ENCODE measurements around the gene BTC.

BTC gene, protein sequence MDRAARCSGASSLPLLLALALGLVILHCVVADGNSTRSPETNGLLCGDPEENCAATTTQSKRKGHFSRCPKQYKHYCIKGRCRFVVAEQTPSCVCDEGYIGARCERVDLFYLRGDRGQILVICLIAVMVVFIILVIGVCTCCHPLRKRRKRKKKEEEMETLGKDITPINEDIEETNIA

DNA sequence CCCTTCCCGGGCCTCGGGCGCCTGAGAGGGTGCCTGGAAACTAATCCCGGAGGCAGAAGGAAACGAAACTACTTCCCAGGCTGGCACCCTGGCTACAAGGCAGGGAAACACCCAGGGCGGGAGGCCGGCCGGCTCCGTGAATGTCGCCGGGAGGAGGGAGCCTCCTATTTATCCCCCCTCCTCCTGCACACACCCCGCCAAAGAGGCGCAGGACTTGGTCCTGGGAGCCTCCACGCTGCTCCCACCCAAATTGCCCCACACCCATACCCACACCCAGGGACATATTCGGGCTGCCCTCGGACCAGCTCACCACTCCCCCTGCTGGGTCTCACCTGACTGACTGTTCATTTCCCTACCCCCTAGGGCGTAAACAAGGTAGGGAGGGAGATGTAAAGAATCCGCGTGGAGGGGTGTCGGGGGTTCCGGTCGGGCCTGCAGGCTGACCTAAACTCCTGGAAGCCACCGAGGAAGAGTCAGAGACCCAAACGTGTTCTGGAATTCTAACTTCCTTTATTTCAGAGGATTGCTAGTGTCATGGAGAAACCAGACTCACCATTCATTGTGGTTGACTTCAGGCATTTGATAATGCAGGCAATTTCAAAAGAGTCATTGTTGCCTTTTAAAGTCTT, at the start of gene BTC:
TSS of gene BTC (minus strand) at position 142 of the 629 bp plus-strand sequence. CDS start 198 bp downstream, outside the sequence.
- TF ChIP-seq NFIC (IDR thresholded peaks at IDR 0.05) = no peak
- TF ChIP-seq, protein P1, sequence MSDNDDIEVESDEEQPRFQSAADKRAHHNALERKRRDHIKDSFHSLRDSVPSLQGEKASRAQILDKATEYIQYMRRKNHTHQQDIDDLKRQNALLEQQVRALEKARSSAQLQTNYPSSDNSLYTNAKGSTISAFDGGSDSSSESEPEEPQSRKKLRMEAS (IDR thresholded peaks at IDR 0.05) = 0 out of 2 replicates have a peak, but pooled peaks have one; percentile 23
- TF ChIP-seq EP300 (IDR thresholded peaks at IDR 0.05; ENCODE audit: borderline replicate concordance) = no peak
- TF ChIP-seq TCF12 (IDR thresholded peaks at IDR 0.05; ENCODE audit: low read depth) = no peak
- TF ChIP-seq FOXM1 (IDR thresholded peaks at IDR 0.05; ENCODE audit: borderline replicate concordance, low read depth) = no peak
- TF ChIP-seq RAD21 (IDR thresholded peaks at IDR 0.05; ENCODE audit: low read depth) = peak; percentile 36; the same call in 1 of the 2 replicates
- no peak for TF ChIP-seq TAF1 (IDR thresholded peaks at IDR 0.05; ENCODE audit: low read depth)
- TF ChIP-seq EGR1 (IDR thresholded peaks at IDR 0.05) = no peak
- TF ChIP-seq, protein P2, sequence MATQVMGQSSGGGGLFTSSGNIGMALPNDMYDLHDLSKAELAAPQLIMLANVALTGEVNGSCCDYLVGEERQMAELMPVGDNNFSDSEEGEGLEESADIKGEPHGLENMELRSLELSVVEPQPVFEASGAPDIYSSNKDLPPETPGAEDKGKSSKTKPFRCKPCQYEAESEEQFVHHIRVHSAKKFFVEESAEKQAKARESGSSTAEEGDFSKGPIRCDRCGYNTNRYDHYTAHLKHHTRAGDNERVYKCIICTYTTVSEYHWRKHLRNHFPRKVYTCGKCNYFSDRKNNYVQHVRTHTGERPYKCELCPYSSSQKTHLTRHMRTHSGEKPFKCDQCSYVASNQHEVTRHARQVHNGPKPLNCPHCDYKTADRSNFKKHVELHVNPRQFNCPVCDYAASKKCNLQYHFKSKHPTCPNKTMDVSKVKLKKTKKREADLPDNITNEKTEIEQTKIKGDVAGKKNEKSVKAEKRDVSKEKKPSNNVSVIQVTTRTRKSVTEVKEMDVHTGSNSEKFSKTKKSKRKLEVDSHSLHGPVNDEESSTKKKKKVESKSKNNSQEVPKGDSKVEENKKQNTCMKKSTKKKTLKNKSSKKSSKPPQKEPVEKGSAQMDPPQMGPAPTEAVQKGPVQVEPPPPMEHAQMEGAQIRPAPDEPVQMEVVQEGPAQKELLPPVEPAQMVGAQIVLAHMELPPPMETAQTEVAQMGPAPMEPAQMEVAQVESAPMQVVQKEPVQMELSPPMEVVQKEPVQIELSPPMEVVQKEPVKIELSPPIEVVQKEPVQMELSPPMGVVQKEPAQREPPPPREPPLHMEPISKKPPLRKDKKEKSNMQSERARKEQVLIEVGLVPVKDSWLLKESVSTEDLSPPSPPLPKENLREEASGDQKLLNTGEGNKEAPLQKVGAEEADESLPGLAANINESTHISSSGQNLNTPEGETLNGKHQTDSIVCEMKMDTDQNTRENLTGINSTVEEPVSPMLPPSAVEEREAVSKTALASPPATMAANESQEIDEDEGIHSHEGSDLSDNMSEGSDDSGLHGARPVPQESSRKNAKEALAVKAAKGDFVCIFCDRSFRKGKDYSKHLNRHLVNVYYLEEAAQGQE (IDR thresholded peaks at IDR 0.05; ENCODE audit: low read depth) = no peak
- 0 out of 2 replicates have a peak, but pooled peaks have one; percentile 4 for TF ChIP-seq YY1 (IDR thresholded peaks at IDR 0.05; ENCODE audit: low read depth)
- no peak for TF ChIP-seq CREB1 (IDR thresholded peaks at IDR 0.05; ENCODE audit: low read depth)
- no peak for TF ChIP-seq CEBPB (IDR thresholded peaks at IDR 0.05)
- TF ChIP-seq, protein P3, sequence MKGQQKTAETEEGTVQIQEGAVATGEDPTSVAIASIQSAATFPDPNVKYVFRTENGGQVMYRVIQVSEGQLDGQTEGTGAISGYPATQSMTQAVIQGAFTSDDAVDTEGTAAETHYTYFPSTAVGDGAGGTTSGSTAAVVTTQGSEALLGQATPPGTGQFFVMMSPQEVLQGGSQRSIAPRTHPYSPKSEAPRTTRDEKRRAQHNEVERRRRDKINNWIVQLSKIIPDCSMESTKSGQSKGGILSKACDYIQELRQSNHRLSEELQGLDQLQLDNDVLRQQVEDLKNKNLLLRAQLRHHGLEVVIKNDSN (IDR thresholded peaks at IDR 0.05) = peak; percentile 50

DNA sequence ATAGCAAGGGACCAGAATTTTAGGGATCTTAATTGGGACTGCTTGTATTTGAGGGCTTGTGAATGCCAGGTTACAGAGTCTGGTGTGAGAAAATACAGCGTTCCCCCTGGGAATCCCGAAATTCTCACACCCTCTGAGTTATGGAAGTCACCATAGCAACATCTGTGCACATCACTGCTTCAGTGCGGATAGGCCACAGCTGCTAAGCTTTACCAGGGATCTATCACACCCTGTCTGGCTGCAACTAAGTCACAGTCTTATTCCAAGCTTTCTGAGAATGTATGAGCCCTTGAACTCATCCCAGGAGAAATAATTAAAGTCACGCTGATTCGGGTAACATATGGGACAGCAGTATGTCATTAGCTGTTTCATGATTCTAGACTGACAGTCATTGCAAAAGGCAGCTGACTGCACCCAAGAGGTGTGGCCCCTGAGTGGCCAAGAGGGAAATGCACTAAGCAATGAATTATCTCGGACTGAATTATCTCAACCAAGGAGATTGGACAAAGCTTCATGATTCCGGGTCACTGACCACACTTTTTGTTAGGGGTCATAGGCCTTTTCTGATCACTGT, 46.7 kb upstream of the BTC start:
- TF ChIP-seq FOXM1 (IDR thresholded peaks at IDR 0.05; ENCODE audit: borderline replicate concordance, low read depth) (no peak), TAF1 (IDR thresholded peaks at IDR 0.05; ENCODE audit: low read depth) (no peak), CREB1 (IDR thresholded peaks at IDR 0.05; ENCODE audit: low read depth) (no peak), CEBPB (IDR thresholded peaks at IDR 0.05) (no peak), NFIC (IDR thresholded peaks at IDR 0.05) (no peak), TEAD4 (IDR thresholded peaks at IDR 0.05) (no peak), ZBTB7A (IDR thresholded peaks at IDR 0.05; ENCODE audit: low read depth) (no peak), TCF12 (IDR thresholded peaks at IDR 0.05; ENCODE audit: low read depth) (no peak), RAD21 (IDR thresholded peaks at IDR 0.05; ENCODE audit: low read depth) (no peak), YY1 (IDR thresholded peaks at IDR 0.05; ENCODE audit: low read depth) (no peak), EGR1 (IDR thresholded peaks at IDR 0.05) (no peak), EP300 (IDR thresholded peaks at IDR 0.05; ENCODE audit: borderline replicate concordance) (no peak)
- TF ChIP-seq, protein P3 (IDR thresholded peaks at IDR 0.05) = no peak
- TF ChIP-seq, protein P2 (IDR thresholded peaks at IDR 0.05; ENCODE audit: low read depth) = no peak
- TF ChIP-seq, protein P1 (IDR thresholded peaks at IDR 0.05) = no peak

DNA sequence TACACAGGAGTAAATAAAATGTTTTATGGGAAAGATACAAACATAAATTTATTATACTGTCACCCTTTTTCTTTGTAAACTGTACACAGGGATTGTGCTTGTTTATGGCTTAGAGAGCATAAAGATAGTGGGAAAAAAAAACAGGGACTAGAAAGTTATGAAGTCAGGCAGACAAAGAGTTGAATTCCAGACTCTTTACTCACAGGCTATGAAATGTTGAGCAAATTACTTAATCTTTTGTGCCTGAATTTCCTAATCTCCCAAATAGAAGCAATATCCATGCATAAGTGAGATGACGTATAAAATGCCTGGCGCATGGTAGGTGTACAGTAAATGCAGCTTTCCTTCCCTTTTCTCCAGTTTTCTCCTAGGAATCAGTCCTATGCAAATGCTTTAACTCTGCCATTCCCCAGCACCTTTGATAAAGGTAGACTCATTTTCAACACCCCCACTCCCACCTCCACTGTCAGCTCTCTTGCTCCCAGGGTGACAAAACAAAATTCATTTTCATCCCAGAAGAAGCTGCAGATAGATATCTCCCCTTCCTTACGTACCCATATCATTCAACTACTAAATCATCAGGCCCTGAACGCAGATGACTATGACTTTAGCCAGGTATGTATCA, 44.5 kb upstream of the BTC start:
- TF ChIP-seq NFIC (IDR thresholded peaks at IDR 0.05) (no peak), ZBTB7A (IDR thresholded peaks at IDR 0.05; ENCODE audit: low read depth) (no peak), CREB1 (IDR thresholded peaks at IDR 0.05; ENCODE audit: low read depth) (no peak), EP300 (IDR thresholded peaks at IDR 0.05; ENCODE audit: borderline replicate concordance) (no peak), EGR1 (IDR thresholded peaks at IDR 0.05) (no peak), TEAD4 (IDR thresholded peaks at IDR 0.05) (no peak), RAD21 (IDR thresholded peaks at IDR 0.05; ENCODE audit: low read depth) (no peak), CEBPB (IDR thresholded peaks at IDR 0.05) (no peak), TAF1 (IDR thresholded peaks at IDR 0.05; ENCODE audit: low read depth) (no peak), YY1 (IDR thresholded peaks at IDR 0.05; ENCODE audit: low read depth) (no peak)
- TF ChIP-seq, protein P3 (IDR thresholded peaks at IDR 0.05) = no peak
- TF ChIP-seq, protein P1 (IDR thresholded peaks at IDR 0.05) = no peak
- TF ChIP-seq, protein P2 (IDR thresholded peaks at IDR 0.05; ENCODE audit: low read depth) = no peak
